CD4-positive, alpha-beta T cell treated with Interleukin-12 subunit alpha and Interleukin-12 subunit beta, for 1 hour (primary cell): ENCODE data around the gene ZFYVE28.

Experiments used
- DNase-seq: peaks from one replicate; pipeline ENCODE4 v3.0.0-alpha.2; 2020

Gene ZFYVE28

DNA sequence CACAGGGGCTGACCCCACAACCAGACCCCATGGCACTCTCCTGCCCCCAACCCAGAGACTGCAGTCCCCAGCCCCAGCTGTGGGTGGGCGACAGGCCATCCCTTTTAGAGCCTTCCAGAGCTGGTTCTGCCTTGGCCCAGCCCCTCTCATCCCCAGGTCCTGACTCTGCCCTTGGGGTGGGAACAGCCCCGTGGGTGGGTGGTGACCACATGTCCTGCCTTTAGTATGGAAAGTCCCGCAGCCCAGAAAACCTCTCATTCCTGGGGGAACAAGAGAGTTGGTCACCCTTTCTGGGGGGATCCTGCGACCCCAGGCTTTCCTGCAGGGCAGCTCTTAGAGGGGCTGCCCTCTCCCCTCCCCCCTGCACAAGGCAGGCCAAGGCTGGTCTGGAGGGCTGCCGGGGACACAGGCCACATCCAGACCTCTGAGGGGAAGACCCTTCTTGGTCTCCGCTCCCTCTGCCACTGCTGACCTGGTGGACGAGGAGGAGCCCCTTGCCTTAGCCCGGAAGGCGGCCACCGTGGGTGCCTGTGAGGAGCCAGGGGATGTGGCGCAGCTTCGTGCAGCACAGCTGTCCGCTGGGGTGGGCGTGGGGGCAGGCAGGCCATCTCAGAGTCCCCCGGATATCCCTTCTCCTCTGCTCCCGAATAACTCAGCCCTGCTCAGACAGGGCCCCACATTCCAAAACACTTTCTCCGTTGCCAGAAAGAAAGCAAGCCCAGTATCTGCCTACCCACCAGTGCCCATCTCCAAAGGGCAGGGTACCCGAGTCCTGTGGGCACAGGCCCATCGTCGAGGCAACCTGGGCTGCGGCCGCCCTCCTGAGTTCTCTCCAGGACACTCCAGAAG lies 149.9 kb downstream of the ZFYVE28 start:
- DNase-seq, result no peak

DNA sequence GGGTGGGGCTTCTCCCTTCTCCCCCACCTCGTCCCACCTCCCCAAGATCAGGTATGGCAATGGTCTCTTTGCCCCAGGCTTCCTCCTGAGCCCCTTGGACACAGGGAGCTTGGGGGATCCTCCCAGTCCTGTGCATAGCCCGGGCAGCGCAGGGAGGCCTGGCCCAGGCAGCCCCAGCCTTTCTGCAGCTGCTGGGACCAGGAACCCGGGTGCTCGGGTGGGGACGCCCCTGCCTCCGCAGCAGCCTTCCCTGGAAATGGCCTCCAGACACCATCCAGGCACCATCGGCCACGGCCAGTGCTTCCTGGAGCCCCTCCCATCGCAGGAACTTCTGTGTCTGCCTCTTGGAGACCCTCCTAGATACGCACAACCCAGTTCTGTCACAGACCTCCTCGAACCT lies 150.6 kb downstream of the ZFYVE28 start:
- DNase-seq, result no peak

DNA sequence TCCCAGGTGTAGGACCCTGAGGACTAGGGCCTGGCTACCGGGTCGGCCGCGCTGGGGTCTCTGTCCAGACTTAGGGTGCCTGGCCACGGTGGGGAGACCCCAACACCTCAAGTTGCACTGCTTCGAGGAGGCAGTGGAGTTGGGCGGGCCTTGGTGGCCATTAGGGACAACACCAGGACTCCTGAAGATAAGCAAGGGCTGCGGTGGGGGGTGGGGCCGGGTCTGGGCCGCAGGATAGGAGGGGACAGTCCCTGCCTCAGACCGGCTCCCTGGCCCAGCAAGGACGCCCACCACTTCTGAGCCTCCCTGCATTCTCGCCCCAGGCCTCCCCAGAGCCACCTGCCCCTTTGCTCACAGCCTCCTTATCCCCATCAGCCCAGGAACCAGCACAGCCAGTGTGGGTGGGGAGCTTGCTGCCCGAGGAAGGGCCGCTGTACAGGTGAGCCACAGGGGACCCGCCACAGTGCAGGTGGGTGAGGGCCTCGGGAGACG lies 151.1 kb downstream of the ZFYVE28 start:
- no peak for DNase-seq

DNA sequence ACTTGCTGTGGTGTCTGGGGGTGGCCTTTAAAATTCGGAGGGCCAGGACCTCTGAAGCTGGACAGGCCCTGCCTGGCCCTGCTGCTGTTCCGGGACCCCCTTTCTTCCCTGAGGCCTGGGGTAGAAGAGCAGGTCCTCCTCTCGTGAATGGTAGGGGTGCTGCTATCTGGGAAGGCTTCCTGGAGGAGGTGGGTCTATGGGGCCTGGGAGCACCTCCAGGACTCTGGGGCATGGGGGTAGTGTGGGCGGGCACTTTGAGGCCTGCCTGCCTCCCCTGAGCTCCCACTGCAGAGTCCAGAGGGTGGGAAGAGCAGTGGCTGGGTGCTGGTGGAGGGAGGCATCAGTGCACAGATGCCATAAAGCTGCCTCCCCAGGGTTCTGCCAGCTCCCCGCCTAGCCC lies 151.6 kb downstream of the ZFYVE28 start:
- DNase-seq, result no peak

DNA sequence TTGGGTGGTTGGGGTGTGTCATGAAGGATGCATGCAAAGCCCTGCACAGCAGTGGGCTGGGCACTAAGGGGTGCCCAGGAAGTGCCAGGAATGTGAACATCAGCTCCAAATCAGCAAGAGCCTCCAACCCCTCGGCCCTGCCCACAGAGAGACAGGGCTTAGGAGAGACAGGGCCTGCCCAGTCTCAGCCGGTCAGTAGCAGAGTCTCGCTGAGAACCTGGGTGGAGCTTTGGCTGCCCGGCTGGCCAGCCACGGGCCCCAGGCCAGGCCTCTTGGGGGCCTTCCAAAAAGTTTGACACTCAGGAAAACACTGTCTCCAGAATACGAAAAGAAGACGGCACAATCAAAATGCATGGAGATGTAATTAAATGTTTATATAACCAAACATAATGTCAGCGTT lies 152.3 kb downstream of the ZFYVE28 start:
- no peak for DNase-seq

DNA sequence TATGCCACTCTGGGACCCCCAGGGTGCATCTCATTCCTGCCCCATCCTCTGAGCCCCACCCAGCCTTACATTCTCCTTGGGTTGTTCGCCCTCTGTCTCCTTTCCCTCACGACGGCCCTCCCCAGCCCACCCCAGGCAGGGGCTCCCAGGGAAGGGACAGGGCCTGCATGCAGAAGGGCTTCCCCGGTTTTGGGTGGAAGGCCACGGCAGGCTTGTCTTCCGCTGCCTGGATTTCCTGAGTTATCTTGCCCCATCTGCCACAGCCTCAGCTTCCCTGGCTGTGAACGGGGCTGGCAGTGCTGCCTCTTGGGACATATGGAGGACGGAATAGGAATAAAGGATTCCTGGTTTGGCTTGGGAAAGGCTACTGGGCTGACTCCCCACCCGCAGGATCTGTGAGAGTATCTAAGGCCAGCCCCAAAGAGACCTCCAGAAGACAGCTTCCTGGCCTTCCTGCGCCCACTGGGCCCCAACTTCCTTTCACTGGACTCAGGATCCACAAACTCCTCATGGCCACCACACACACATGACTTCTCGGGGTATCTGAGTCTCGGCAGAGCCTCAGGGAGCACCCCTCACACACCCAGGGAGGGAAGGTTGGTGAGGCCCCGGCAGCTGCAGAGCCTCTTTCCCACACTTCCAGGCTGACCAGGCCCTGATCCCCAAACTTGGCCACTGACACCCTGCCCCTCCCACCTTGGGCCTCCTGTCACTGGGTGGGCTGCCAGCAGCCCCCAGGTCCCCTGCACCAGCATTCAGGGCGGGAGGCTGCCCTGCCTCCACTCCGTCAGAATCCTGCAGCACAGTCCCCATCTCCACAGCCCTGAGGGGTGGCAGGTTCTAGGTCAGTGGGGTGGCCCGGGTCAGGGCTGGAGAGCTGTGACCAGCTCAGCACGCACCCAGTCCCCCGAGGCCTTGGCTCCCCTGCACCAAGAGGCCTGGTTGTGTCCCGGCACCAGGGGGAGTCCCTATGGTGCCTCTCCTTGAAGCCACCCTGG lies 153.0 kb downstream of the ZFYVE28 start:
- no peak for DNase-seq

DNA sequence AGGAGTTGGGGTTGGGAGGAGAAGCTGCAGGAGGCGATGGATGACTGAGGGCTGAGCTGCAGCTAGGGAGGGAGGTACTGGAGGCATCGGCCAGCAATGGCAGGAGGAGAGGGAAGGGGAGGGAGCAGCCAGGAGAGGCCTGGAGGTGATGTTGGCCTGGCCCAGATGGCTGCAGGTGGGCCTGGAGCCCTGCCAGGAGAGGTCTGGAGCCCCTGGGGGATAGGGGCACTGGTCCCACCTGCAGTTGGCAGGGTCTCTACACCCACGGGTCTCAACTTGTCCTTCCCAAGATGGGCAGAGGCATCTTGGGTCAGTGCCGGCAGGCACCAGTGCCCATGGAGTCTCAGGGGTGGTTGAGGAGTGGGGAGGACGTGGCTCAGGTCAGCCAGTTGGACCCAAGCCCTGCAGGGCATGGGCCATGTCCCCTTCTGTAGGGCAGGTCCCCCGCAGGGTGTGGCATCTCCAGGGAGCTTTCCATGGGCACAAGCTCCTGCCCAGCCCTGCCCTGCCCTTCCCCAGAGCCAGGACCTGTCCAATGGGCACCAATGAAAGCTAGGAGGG lies 153.9 kb downstream of the ZFYVE28 start:
- DNase-seq, result no peak

DNA sequence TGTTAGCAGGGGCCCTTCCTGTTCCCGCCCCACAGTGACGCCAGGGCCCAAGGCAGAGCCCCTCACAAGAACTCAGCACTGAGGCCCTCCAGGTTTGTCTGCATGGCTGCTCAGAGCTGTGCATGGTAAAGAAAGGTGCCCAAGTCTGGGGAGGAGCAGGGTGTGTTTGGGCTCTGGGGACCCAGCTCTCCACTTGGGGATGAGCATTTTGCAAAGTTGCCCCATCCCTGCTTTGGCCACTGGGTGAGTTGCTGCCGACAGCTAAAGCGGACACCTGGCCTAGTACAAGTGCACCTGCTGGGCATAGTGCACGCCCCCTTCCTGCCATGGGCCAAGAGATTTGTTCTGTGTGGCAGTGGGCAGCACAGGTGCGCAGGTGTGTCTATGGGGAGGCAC lies 154.5 kb downstream of the ZFYVE28 start:
- no peak for DNase-seq

DNA sequence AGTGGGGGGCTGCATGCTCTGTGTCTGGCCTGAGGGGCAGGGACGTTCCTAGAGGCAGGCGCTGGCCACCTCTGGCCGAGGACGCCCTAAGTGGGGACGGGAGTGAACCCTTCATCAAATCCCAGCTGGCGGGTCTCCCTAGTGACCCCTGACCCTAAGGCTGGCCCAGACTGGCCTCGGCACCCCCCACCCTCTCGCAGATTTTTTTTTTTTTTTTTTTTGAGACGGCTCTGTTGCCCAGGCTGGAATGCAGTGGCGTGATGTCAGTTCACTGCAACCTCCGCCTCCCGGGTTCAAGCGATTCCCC lies 155.5 kb downstream of the ZFYVE28 start:
- DNase-seq, result no peak

DNA sequence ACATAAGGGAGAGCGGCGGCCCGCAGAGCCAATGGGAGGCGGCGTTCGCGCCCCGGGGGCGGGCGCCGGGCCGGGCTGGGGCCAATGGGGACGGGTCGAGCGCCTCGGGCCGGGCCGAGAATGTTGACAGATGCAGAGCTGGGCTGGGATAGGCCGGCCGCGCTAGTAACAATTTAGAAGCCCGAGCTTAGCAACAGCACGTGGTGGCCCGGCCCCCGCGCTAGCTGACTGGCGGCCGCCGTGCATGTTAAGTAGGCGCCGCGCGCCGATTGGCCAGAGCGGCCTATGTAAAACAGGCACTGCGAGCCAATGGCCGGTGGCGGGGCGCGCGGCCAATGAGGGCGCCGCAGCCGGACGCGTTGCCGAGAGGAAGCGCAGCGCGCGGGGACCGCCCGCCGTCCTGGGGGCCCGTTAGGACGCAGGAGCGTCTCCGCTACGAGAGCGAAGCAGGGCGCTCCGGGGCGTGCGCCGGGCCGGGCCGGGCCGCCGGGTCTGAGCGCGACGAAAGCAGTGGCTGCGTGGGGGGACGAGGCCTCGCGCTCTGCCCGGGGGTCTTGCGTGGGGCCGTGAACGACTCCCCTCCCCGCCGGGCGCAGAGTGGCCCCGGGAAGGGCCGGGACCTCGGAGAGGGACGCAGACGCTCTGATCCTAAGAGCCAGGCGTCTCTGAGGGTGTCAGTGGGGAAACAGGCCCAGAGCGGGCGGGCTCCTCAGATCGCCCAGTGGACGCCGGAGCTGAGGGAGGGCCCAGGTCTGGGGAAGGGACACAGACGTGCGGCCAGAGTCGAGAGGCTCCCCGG lies 156.1 kb downstream of the ZFYVE28 start:
- DNase-seq, result peak; percentile 99

DNA sequence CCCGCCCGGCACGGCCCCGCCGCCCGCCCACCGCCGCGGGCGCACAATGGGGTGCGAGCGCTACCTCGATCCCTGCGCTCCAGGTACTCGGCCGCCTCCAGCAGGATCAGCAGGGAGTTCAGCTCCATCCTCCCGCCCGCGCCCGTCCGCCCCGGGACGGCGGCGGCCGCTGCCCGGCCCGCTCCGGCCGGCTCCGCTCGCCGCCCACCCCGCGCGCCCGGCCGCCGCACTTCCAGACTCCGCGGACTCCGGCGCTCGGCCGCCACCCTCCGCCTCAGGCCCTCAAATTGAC lies 156.6 kb downstream of the ZFYVE28 start, which contains the start of gene MXD4:
Gene MXD4, minus strand, starts transcription at position 257 of the 292 bp plus-strand sequence. Its CDS starts 129 bp downstream, at position 128.
- DNase-seq, result no peak

DNA sequence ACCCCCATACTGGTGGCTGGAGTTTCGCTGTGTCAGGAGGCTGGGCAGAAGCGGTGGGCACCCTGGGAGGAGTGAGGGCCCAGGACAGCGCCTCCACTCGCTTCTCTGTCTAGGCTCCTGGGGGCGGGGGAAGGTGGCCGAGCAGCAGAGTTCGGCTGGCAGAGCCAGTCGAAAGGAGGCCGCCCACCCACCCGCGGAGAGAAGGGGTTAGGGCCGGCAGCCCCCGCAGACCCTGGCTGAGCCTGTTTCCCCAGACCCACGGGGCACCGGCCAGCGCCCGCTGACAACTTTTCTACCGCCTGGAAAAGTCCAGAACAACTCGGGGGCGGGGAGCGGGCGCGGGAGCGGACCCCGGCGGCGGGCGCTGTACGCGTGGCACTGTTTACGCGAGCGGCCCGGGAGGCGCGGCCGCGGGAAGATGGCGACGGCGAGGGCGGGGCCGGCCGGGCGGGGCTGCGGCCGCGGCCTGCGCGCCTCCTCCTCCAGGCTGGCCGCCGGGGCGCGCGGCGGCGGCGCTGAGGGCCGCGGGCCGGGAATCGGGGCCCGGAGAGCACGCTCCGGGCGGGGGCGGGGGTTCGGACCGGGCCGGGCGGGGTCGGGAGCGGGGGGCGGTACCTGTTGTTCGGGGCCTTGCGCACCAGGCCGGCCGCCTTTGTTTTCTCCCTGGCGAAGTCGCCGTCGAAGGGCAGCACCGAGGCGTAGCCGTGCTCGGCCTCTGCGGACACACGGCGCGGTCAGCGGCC lies 157.2 kb downstream of the ZFYVE28 start:
- peak; percentile 63 for DNase-seq

DNA sequence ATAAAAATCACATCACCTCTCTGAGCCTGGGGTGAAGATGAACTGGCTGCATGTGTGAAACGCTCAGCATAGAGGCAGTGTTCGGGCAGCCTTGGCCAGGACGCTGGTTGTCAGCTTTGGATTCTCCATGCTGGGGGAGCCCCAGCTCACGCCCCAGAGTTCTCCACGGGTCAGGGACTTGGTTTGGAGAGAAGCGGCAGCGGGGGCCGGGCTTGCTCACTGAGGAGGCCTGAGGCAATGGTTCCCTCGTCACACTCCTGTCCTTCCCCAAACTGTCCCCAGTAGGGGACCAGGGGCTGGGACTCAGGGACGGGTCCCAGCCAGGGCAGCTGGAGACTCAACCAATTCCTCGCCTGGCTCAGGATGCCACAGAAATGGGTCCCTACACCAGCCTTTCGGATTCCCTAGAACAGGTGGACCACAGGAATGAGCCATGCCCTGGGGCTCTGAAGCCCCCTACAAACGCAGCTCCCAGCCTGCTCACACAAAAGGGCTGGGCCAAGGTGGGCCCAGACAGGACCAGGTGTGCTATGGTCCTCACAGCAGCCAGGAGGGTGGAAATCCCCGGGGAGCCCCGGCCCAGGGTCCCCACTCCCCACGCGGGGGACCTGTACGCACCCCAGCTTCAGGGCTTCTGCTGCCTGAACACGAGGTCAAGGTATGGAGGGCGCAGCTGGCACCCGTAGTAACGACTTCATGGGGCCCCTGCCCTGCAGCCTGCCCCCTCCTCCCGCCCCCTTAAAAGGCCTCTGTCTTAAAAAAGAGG lies 157.9 kb downstream of the ZFYVE28 start:
- DNase-seq, result no peak

DNA sequence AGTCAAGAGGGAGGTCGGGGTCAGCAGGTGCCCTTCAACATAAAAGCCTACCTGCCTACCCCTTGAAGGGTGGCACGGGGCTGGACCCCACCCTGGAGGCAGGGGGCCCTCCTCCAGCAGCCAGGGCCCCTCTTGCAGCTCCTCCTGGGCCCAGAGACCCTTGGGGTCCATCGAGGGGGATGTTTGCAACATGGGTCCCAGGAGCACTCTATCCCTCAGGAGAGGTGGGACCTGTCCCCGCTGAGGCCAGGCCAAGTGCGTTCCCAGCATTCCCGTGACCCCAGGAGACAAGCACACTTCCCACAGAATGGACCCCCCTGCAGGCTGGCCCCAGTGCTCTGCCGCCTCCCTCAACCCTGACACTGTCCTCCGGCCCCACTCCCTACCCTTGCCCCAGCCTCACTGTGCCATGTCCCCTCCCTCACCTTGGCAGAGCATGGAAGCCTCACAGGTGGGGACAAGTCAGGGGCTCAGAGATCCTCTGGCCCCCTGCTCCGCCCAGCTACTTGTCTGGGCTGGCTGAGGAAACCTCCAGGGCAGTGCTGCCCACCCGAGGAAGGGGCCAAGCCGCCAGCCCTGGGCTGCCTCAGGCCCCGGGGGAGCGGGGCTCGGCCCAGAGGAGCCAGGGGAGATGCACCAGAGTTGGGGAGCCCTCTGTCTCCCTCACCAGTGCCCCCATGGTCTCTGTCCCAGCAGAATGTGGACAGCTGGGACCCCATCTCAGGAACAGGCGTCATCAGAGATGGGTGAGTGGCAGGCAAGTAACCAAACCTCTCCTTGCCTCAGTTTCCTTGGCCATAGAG lies 158.7 kb downstream of the ZFYVE28 start:
- no peak for DNase-seq

DNA sequence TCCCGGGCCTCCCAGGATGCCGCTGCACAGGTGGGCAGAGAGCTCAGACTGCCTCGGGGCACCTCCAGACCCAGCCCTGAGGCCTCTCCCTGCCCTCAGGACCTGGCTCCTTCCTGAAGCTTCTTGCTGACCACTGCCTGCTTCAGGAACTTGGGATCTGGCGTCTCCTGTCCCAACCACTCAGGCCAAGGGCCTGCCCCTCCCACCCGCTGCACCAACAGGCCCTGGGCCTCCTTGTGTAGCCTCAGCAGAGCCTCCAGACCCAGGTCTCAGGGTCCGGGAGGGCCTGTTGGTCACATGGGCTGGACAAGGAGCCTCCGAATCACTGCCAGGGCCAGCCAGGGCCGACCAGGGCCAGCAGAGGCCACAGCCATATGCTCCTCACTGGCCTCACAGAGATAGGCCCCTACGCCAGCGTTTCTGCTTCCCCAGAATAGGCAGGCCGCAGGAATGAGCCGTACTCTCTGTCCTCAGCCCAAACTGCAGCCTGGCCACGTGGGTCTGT lies 159.4 kb downstream of the ZFYVE28 start:
- no peak for DNase-seq

DNA sequence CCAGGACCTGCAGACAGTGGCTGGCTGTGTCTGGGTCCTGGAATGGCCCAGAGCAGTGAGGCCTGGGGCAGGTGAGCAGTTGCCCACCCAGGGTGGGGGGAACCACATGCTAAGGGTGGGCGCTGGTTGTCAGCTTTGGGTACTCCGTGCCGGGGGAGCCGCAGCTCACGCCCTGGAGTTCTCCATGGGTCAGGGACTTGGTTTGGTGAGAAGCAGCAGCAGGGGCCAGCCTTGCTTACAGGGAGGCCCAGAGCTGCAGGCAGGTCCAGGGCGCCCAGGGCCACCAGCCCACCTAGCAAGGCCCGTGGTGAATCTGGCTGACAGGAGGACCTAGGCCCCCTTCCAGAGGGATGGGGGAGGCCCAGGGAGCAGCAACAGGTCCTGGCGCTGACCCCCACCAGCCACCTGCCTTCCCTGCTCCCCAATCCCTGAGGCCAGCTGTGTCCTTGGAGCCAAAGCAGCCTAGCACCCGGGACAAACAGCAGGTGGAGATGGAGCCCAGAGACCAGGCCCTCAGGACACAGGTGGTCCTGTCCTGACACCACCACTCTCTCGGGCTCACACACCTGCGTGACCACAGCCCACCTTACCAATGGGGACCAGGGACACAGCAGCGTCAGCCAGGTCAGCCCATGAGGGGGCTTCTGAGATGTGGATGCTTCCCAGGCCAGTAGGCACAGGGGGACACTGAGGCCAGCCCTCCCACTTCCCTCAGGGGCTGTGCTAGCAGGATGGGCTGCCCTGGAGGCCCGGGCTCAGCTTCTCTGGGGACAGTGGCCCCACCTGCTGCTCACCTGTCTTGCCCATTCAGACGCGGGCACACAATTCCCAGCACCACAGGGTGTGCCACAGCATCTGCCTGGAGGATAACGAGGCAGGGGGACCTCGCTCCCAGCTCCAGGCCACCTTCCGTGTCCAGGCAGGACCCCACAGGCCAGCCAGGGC lies 160.1 kb downstream of the ZFYVE28 start:
- no peak for DNase-seq

DNA sequence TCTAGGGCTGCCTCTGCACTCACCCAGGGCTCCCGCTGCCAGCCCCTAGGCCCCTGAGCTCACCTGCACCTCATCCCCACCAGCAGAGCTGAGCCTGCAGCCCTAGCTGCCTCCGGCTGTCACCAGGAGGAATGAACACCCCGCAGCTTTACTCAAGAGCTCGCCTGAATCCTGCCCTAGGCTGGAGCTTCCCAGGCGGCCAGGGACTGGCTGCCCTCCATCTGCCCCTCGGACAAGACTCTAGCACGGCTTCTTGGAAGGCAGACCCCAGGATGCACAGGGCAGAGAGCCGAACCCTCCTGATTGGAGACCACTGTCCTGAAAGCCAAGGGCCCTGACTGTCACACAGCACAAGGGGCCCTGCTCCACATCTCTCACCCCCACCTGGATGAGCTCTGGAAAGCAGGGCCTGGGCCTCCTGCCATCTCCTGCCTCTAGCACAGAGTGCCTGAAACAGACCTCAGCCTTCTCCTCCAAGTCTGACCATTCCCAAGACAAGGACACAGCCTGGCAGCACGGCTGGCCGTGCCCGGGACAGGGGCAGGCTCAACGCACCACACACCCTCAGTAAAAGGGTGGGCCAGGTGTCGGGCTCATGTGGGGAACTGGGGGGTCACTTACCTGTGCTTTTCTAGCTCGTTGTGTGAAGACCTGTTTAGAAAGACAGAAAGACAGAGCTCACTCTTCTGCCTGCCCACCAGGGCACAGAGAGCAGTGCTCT lies 160.9 kb downstream of the ZFYVE28 start:
- no peak for DNase-seq

DNA sequence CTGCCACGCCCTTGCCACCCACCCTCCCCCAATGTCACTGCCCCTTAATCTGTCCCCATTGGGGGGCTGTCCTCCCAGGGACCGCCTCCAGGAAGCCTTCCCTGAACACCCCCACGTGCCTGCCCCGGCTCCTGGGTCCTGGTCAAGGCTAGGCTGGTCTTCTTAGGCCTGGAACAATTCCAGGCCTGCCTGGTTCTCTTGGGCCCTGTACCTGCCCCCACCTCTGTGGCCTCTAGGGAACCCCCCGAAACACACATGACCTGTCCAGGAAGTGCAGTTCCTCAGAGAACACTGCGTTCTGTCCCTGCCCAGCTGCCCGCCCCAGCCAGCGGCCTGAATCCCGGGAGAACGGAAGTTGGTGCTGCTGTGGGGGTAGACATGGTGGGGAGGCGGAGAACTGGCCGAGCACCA lies 161.7 kb downstream of the ZFYVE28 start:
- DNase-seq, result no peak
